Caco-2 (cell line): ENCODE results near the gene MGP. TPM values are rescaled to one million over a fixed set of nuclear protein-coding genes. Genes with fewer than 3 reads are reported as not detected.

Source experiments
- BruUV-seq: library from RNA; stranded (reverse); fragments of 400-500 nt; replicated peaks from 2 replicates; lab custom pipeline; 2021; lab: Mats Ljungman, UMichigan
- CTCF ChIA-PET: fragments of 300-600 bp; sonication (Branson Sonifier 250); formaldehyde crosslinking; loops from one replicate; lab custom pipeline; 2022; ENCODE audit warnings: antibody characterized with exemption; lab: Charles Lee
- POLR2A ChIA-PET: fragments of 300-600 bp; sonication (Branson Sonifier 250); formaldehyde crosslinking; loops from one replicate; lab custom pipeline; 2022; ENCODE audit warnings: antibody characterized with exemption; lab: Charles Lee
- DNase-seq, 2 experiments: peaks; one replicate each; pipeline versions ENCODE4 v3.0.0 to v3.0.0-alpha.2; 2020 to 2022
- H3K27me3 ChIP-seq: replicated peaks from 2 replicates; pipeline ENCODE4 v1.6.0; 2011; ENCODE audit warnings: low read length; ENCODE audit not compliant: control insufficient read depth, insufficient read depth
- H3K36me3 ChIP-seq: 2 replicates; pipeline ENCODE4 v1.5.1; 2011; ENCODE audit warnings: low read length; ENCODE audit not compliant: control insufficient read depth, insufficient read depth
- H3K4me1 ChIP-seq: fragments of 250-450 bp; sonication (Bioruptor Pico); 2 replicates; pipeline ENCODE4 v1.5.1; 2020; ENCODE audit warnings: mild to moderate bottlenecking
- H3K4me3 ChIP-seq: 2 replicates; pipeline ENCODE4 v1.5.1; 2011; ENCODE audit warnings: low read depth, mild to moderate bottlenecking, control low read depth, low read length
- H3K9me3 ChIP-seq: fragments of 250-450 bp; sonication (Bioruptor Pico); 2 replicates; pipeline ENCODE4 v1.5.1; 2020; ENCODE audit warnings: mild to moderate bottlenecking, moderate library complexity
- H3K27ac Mint-ChIP-seq: one replicate; pipeline ENCODE4 v1.8.0; 2022; ENCODE audit warnings: mixed read lengths; ENCODE audit not compliant: unreplicated experiment
- H3K27me3 Mint-ChIP-seq: one replicate; pipeline ENCODE4 v1.8.0; 2022; ENCODE audit warnings: mixed read lengths; ENCODE audit not compliant: insufficient read depth, unreplicated experiment
- H3K36me3 Mint-ChIP-seq: one replicate; pipeline ENCODE4 v1.8.0; 2022; ENCODE audit warnings: mild to moderate bottlenecking, mixed read lengths; ENCODE audit not compliant: insufficient read depth, unreplicated experiment
- H3K4me1 Mint-ChIP-seq: one replicate; pipeline ENCODE4 v1.8.0; 2022; ENCODE audit warnings: low read depth, mixed read lengths; ENCODE audit not compliant: unreplicated experiment
- H3K4me3 Mint-ChIP-seq: one replicate; pipeline ENCODE4 v1.8.0; 2022; ENCODE audit warnings: mild to moderate bottlenecking, moderate library complexity, mixed read lengths; ENCODE audit not compliant: unreplicated experiment
- H3K9me3 Mint-ChIP-seq: one replicate; pipeline ENCODE4 v1.8.0; 2022; ENCODE audit warnings: mixed read lengths; ENCODE audit not compliant: unreplicated experiment
- intact Hi-C: fragments of 100-400 bp; cut with micrococcal nuclease; formaldehyde crosslinking; loops from one replicate; pipeline ENCODE4 v1.10.0; 2022; ENCODE audit not compliant: unreplicated experiment
- total RNA-seq: library from RNA; stranded (reverse); gene quantifications from 2 replicates; pipeline ENCODE4 v1.2.3, GENCODE V29; 2022
- TF ChIP-seq, protein P1 (sequence below), 2 experiments: fragments of 200-600 bp in 1 of 2; IDR thresholded peaks; 1 replicate in 1 of 2; 2 replicates in 1 of 2; pipeline versions ENCODE4 v1.5.1 to v1.8.0; 2011 to 2022; ENCODE audit warnings: antibody characterized with exemption in 1 of 2, control low read depth in 1 of 2, inconsistent platforms in 1 of 2, low read depth in 1 of 2, low read length in 1 of 2, mild to moderate bottlenecking in 1 of 2, moderate library complexity in 1 of 2; ENCODE audit not compliant: insufficient read depth in 1 of 2, severe bottlenecking in 1 of 2, unreplicated experiment in 1 of 2

The MGP gene
- total RNA-seq, 1 experiment from 2014 or later: not detected

GRCh38 chr12:14923944-14924343, 38.3 kb upstream of the MGP start:
- Histone ChIP-seq H3K4me1 (peaks cover 15% of the 10 kb centered on the region), H3K27me3 (no peaks in the 10 kb centered on the region), H3K4me3 (no peak overlapping the region), H3K9me3 (no peaks in the 10 kb centered on the region), H3K36me3 (no peaks in the 10 kb centered on the region)
- Mint-ChIP-seq H3K4me1 (peaks cover 16% of the 10 kb centered on the region), H3K9me3 (no peaks in the 10 kb centered on the region), H3K27ac (no peak overlapping the region), H3K4me3 (no peak overlapping the region), H3K27me3 (no peaks in the 10 kb centered on the region), H3K36me3 (peaks cover 4% of the 10 kb centered on the region)
- BruUV-seq: no TSS peak
- POLR2A ChIA-PET: no interaction called here
- no peak for DNase-seq
- intact Hi-C loops: no loop called here
- CTCF ChIA-PET: no interaction called here
- TF ChIP-seq, protein P1, sequence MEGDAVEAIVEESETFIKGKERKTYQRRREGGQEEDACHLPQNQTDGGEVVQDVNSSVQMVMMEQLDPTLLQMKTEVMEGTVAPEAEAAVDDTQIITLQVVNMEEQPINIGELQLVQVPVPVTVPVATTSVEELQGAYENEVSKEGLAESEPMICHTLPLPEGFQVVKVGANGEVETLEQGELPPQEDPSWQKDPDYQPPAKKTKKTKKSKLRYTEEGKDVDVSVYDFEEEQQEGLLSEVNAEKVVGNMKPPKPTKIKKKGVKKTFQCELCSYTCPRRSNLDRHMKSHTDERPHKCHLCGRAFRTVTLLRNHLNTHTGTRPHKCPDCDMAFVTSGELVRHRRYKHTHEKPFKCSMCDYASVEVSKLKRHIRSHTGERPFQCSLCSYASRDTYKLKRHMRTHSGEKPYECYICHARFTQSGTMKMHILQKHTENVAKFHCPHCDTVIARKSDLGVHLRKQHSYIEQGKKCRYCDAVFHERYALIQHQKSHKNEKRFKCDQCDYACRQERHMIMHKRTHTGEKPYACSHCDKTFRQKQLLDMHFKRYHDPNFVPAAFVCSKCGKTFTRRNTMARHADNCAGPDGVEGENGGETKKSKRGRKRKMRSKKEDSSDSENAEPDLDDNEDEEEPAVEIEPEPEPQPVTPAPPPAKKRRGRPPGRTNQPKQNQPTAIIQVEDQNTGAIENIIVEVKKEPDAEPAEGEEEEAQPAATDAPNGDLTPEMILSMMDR (IDR thresholded peaks at IDR 0.05; ENCODE audit: insufficient read depth in 1 of 2, low read depth in 1 of 2, low read length in 1 of 2, severe bottlenecking in 1 of 2, unreplicated experiment in 1 of 2): no peak

GRCh38 chr12:14921218-14921617, 35.6 kb upstream of the MGP start:
- CTCF ChIA-PET: no interaction called here
- intact Hi-C loops: no loop called here
- Histone ChIP-seq H3K27me3 (no peaks in the 10 kb centered on the region), H3K36me3 (no peaks in the 10 kb centered on the region), H3K4me1 (no peaks in the 10 kb centered on the region), H3K9me3 (no peaks in the 10 kb centered on the region), H3K4me3 (no peak overlapping the region)
- POLR2A ChIA-PET: no interaction called here
- Mint-ChIP-seq H3K27ac (no peak overlapping the region), H3K9me3 (no peaks in the 10 kb centered on the region), H3K4me1 (no peaks in the 10 kb centered on the region), H3K27me3 (no peaks in the 10 kb centered on the region), H3K36me3 (no peaks in the 10 kb centered on the region), H3K4me3 (no peak overlapping the region)
- DNase-seq: no peak
- no TSS peak for BruUV-seq
- TF ChIP-seq, protein P1 (IDR thresholded peaks at IDR 0.05; ENCODE audit: insufficient read depth in 1 of 2, low read depth in 1 of 2, low read length in 1 of 2, severe bottlenecking in 1 of 2, unreplicated experiment in 1 of 2): no peak

DNA sequence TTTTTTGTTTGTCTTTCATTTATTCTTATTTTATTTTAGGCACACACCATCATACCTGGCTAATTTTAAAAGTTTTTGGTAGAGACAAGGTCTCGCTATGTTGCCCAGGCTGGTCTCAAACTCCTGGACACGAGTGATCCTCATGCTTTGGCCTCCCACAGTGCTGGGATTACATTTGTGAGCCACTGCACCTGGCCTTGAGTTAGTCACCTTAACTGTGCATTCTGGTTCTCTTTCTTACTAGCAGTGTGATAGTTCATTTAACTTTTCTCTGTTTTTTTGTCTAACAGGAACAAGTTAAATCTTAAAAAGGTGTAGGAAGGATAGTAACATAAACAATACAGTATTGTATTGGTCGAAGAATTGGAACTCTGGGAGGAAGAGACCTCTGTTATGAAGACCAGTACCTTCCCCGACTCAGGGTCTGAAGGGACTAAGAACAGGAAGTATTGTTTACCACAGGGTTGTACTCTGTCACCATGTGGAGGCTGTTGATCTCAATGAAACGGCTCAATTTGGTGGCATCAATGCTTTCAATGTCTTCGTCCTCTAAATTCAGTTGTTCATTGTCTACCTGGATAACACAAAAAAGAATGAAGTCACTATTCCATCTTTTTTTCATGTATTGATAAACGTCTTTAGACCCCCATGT, 34.9 kb upstream of the MGP start:
- ChIA-PET POLR2A (no interaction called here), CTCF (no interaction called here)
- no peak for DNase-seq
- TF ChIP-seq, protein P1 (IDR thresholded peaks at IDR 0.05; ENCODE audit: insufficient read depth in 1 of 2, low read depth in 1 of 2, low read length in 1 of 2, severe bottlenecking in 1 of 2, unreplicated experiment in 1 of 2): no peak
- no peak overlapping the region for H3K4me3 ChIP-seq
- no peaks in the 10 kb centered on the region for H3K4me1 Mint-ChIP-seq
- intact Hi-C loops: no loop called here
- no TSS peak for BruUV-seq
- H3K27me3 ChIP-seq: no peaks in the 10 kb centered on the region
- H3K36me3 Mint-ChIP-seq: no peaks in the 10 kb centered on the region
- H3K9me3 Mint-ChIP-seq: no peaks in the 10 kb centered on the region
- H3K4me1 ChIP-seq: no peaks in the 10 kb centered on the region
- no peak overlapping the region for H3K27ac Mint-ChIP-seq
- H3K27me3 Mint-ChIP-seq: no peaks in the 10 kb centered on the region
- H3K36me3 ChIP-seq: no peaks in the 10 kb centered on the region
- no peak overlapping the region for H3K4me3 Mint-ChIP-seq
- no peaks in the 10 kb centered on the region for H3K9me3 ChIP-seq
